Measurements from ENCODE around the gene C1orf159. TPM values are rescaled to one million over a fixed set of nuclear protein-coding genes. Genes with fewer than 3 reads are reported as not detected.

C1orf159 gene
- polyA plus RNA-seq, 3 donors, result 6.4 to 20.1 (median 14.1) TPM

DNA sequence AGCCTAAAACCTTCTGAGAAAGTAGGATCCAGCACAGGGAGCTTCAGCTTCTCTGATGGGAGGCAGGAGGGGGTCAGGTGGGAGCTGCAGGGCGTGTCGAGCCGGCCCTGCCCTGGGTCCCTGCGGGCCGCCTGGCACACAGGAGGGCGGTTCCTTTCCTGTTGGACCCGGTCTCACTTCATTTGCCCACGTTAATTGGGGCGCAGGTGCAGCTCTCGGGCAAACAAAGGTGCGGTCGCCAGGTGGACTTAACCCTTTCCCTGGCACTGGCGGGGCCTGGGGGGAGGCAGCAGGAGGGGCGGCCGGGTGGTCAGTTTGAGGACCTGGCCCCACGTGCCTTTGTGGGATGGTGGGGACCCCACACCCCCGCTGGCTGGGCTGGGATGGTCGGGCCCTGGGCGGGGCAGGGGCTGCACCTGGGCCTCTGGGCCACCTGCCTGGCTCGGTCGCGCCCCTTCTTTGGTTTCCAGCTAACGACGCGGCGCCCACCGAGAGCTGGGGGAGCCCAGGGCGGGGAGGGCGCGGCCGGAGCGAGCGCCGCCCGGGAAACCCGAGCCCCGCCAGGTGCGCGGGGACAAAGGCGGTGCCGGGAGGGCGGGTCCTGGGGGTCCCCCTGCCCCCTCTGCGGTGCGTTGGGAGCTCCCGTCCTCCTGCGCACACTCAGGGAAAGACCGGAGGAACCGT, 20.8 kb upstream of the C1orf159 start:
- DNase-seq (ENCODE audit: extremely low read depth in 1 of 11, low read depth in 9 of 11, low spot score in 4 of 11), result no peak

DNA sequence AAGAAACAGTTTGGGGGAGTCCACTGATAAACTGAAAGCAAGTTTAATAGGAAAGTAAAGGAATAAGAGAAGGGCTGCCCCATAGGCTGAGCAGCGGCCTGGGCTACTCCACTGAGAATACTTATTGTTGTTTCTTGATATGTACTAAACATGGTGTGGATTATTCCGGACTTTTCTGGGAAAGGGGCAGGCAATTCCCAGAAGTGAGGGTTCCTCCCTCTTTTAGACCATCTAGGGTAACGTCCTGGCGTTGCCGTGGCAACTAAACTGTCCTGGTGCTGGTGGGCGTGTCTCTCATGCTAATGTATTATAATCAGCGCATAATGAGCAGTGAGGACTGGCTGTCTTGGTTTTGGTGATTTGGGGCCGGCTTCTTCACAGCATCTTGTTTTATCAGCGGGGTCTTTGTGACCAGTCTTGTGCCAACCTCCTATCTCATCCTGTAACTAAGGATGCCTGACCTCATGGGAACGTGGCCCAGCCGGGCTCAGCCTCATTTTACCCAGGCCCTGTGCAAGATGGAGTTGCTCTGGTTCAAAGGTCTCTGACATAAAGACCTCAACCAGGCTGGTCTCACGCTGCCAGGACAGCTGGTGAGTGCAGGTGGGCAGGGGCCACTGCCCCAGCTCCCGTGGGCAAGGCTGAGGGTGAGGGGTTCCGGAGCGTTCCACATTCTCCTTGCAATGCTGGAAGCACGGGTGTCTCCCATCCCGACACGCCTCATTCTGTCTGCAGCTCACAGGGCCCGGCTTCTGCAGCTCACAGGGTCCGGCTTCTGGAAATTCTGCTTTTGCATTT, 19.6 kb upstream of the C1orf159 start:
- no peak for DNase-seq (ENCODE audit: extremely low read depth in 1 of 11, low read depth in 9 of 11, low spot score in 4 of 11)

DNA sequence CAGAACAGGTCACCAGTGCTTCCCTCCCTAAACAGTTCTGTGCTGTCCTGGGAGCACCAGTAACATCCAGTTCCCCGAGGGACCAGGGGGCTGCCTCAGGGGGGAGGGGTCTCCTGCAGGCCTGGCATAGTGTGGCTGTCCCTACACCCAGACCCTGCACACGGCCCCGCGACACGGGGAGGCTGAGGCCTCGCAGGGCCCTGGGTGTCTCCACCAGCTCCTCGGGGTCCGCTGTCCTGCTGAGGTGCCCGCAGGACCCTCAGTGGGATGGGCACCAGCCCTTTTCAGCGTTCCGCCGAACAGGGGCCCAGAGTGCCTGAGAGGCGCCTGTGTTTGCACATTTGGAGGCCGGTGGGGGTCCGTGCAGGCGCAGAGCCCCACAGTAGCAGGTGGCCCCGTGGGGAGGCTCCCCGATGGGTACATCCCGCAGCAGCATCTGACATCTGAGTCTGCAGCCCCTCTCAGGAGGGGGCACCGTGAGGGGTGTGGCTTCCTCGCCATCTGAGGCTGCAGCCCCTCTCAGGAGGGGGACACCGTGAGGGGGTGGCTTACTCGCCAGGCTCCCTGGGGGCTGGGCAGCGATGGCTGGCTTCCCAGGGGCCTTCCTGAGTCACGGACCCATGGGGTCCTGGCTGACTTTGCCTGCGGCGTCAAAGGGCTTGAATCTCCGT, 18.5 kb upstream of the C1orf159 start:
- DNase-seq (ENCODE audit: extremely low read depth in 1 of 11, low read depth in 9 of 11, low spot score in 4 of 11), result no peak

DNA sequence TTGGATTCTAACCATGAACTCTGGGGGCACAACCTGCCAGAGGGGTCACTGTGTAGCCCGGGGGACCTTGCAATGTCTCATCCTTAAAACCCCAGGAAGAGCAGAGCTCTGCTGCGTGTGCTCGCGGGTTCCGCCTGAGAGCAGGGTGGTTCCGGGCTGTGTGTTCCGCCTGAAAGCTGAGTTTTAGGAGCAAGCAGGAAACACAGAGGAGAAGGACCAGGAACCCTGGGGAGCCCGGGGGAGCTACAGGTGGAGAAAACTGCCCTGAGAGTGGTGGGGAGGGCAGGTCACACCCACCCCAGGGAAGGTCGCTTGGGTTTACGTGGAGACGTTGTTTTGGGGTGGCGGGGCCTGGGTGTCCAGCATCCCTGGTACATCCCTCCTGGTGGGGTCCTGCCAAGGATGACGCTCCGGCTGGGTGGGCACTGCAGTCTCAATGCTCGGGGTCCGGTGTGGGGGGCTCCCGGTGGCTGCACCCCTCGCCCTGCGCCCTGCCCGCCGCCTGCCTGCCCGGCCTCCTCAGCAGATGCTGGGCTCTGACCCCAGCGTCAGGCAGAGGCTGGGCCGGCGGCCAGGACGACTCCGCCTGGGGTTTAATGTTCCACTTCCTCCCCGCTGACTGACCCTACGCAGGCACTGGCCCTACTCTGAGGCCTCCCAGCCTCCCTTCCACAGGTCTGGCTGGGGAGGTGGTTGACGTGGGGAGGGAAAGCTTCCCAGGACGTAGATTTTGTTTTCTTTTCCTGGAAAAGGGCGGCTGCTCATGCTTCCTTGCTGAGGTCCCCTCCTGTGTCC, 17.3 kb upstream of the C1orf159 start:
- DNase-seq (ENCODE audit: extremely low read depth in 1 of 11, low read depth in 9 of 11, low spot score in 4 of 11), result no peak

DNA sequence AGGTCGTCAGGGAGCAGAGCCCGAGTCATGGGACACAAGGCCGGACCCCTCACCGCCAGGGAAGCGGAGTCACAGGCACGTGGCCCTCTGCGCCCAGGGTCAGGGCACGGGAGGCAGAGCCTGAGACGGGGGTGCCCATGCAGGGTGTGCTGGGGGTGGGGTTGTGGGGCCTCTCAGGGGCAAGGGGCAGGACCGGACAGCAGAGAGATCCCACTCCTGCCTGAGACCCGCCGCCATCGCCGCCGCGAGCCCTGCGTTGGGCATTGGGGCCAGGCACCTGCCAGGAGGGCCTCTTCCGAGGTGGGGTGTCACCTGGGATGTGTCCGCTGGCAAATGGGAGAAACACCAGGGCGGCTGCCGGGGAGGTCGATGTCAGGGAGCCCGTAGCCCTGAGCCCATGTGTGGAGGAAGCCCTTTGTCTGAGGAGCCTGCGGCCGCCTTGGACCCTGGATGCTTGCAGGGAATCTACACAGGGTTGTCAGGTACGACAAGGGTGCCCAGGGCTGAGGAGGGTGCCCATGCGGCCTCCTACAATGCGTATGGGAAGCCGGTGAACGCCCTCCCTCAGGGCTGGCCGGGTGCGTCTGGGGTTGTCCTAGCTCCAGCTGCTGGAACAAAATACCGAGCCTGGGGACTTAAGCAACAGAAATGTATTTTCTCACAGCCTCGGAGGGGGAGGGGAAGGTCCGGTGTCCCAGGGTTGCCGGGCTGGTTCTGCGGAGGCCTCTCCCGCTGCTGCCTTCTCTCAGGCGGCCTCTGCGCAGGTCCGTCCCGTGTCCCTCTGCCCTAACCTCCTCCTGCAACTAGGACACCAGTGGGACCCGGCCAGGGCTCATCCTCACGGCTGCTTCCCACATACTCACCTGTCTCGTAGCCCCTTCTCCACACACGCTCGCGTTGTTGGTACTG, 16.4 kb upstream of the C1orf159 start:
- no peak for DNase-seq (ENCODE audit: extremely low read depth in 1 of 11, low read depth in 9 of 11, low spot score in 4 of 11)

DNA sequence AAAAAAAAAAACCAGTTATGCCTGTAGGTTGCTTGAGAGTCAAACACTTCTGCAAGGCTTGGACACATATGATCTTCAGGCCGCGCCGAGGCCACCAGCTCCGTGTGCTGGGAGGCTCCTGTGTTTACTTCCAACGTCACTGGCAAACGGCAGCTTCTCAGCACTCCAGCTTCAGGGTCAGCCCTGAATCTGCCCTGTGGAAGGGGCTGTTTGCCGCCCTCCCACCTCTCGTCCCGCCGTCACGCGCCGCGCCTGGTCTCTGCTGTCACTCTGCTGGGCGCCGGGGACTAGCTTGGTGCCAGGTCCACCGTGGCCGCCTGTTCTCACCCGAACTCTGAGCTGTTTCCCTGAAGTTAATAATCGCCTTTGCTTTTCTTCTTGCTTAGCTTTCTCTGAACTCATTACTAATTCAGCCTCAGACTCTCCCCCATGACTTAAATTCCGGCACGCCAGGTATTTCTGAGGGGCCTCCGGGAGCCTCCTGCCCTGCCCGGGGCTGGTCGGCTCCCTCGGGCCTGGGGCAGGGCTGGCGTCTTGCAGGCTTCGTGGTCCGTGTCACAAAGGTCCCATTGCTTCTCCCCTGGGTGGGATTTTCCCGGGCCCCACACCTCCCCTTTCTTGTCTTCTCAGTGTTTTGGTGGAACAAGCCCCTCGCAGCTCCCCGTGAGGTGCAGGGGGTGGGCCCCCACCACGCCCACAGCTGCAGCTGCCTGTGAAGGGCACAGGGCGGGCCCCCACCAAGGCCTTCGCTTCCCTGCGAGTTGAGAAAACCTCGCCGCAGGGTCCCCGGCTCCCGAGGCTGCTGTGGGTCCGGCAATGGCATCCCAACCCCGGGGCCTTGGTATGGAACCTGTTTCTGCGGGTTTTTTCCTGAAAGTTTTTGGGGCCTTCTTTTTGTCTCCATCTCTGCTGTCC, 14.6 kb upstream of the C1orf159 start:
- peak in 2 of 11 donors; percentile 63 to 68 for DNase-seq (ENCODE audit: extremely low read depth in 1 of 11, low read depth in 9 of 11, low spot score in 4 of 11)

DNA sequence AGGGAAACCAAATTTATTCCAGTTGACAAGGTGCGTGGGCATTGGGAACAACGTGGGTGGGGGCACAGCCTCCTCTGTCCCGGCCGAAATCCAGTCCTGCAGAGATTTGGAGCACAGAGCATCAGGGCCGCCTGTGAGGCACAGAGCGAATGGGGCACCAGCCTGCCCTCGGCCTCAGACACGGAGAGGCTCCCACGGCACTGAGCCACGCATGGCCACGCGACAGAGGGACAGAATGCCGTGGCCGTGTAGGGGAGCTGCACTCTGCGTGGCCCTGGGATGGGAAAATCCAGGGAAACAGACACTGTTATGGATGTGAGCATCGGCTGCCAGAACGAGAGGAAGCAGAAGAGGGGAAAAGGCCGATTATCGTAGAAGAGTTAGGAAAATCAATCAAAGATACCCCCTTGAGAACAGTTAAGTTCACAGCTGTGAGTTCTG, 13.5 kb upstream of the C1orf159 start:
- no peak for DNase-seq (ENCODE audit: extremely low read depth in 1 of 11, low read depth in 9 of 11, low spot score in 4 of 11)

DNA sequence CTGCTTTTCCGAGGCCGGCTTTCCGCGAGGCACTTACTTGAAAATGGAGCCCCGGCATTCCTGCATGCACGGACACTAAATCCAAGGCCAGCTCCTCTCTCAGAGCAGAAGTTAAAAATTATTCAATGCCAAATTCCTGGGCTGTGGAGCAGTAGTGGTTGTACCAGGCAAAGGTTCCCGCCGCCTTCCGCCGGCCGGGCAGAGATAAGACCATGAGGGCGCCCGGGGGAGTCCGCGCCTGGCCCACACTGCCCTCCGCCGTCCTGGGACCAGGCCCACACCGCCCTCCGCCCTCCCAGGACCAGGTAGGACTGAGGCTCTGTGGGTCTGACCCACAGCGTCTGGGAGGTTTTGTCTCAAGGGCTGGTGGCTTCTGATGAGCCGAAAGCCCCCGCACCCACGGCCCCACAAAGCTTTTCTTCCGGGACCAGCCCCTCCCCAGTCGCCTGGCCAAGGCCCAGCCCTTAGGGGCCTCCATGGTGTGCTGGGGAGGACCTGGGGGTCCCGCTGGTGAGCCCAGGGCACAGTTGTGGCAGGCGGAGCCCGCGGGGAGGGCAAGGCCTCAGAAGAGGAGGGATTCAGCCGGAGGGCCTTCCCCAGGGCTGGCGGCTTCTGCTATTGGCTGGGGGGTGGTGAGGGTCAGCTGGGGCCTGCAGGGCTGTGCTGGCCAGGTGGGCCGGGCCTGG, 12.7 kb upstream of the C1orf159 start:
- no peak for DNase-seq (ENCODE audit: extremely low read depth in 1 of 11, low read depth in 9 of 11, low spot score in 4 of 11)

DNA sequence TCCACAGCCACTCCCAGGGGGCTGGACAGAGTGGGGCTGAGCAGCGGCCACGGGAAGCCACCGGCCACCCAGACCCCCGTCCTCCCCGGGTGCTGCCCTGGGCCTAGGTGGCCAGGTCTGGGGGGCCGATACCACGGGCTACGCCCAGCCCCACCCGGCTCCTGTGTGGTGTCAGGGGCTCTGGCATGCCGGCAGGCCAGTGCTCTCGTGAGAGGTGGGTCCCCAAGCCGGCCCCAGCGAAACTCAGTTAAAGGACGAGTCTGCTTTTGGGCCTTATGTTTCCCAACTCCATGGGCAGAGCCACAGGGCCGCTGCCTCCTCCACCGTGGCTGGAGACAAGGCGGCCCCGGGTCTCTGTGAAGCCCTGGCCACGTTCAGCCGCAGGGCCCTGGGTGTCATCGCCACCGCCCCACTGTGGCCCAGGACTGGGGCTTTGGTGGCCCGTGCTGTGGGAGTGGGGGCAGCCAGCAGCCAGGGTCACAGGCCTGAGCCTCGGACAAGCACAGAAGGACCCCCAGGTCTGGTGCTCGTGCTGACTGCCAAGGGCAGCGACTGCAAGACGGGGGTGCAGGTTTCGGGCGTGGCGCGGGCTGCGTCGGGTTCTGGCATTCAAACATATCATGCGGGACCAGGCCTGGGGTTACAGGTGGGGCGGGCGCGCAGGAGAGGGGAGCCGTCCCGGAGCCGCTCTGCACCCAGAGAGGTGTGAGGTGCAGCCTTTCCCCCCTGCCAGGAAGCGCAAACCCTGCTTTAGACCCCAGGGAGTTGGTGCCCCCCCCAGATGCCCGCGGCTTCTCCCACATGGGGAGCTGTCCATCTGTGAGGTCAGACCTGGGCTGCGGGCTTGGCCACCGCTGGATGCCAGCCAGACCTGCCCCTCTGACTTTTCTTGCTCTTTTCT, 11.9 kb upstream of the C1orf159 start:
- DNase-seq (ENCODE audit: extremely low read depth in 1 of 11, low read depth in 9 of 11, low spot score in 4 of 11), result no peak

DNA sequence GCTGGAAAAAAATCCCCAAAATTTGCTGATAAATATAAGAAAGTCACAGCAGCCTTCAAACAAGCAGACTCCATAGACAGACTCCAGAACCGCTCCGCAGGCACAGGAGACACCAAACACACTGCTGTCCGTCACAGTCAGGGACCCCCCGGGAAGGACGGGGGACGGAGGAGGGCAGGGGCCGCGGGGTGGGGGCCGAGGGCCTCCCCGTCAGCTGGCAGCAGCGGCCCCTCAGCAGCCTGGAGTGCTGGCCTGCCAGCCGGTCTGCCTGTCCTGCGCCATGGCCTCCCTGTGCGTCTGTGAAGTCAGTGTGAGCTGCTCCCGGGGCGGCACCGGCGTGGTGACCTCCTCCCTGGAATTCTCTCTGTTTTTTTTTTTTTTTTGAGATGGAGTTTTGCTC, 10.1 kb upstream of the C1orf159 start:
- DNase-seq (ENCODE audit: extremely low read depth in 1 of 11, low read depth in 9 of 11, low spot score in 4 of 11), result no peak

DNA sequence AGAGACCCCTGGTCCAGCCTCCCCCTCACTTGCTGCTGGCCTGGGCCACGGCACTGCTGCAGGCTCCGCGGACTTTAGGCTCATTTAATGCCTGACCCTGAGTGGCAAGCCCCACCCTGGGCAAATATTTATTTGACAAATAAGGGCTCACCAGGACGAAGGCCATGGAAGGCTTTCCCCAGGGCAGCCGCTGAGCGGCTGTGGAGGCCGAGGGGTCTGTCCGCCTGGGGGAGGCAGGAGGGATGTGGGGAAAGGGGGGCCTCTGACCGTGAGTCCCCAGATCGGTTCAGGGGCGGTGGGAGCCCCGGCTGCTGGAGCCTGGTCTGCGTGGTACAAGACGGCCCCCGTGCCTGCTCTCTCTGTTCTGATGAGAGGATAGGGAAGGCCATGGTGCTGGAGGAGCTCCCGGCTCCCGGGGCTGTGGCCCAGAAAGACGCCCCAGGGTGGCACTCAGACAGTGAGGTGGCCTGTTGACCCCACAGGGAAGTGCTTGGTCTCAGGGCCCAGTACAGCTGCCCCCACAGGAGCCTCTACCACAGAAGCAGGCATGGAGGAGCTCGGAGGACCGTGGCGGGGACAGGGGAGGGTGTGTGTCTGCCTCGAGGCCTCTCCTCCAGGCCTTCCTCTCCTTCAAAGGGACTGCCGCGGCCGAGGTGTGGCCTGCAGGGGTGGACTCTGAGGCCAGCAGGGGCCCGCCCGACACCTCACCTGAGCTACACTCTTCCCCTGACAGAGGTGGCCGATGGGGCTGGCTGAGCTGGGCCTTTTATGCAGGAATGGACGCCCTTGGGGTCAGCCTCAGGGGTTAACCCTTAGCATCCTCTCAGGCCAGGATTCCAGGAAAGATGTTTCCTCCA, 9.1 kb upstream of the C1orf159 start:
- no peak for DNase-seq (ENCODE audit: extremely low read depth in 1 of 11, low read depth in 9 of 11, low spot score in 4 of 11)

DNA sequence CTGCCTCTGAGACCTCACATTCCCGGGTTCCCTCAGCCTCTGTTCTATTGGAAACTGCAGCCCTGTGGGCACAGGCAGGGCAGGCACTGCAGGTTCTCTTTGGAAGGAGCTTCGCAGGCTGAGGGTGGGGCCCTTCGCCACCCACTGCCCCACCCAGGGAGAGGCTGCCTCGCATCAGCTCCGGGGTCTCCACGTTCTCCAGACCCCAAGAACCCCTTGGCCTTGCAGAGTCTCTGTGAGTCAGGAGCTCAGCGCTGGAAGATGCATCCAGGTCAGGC, 8.6 kb upstream of the C1orf159 start:
- no peak for DNase-seq (ENCODE audit: extremely low read depth in 1 of 11, low read depth in 9 of 11, low spot score in 4 of 11)

DNA sequence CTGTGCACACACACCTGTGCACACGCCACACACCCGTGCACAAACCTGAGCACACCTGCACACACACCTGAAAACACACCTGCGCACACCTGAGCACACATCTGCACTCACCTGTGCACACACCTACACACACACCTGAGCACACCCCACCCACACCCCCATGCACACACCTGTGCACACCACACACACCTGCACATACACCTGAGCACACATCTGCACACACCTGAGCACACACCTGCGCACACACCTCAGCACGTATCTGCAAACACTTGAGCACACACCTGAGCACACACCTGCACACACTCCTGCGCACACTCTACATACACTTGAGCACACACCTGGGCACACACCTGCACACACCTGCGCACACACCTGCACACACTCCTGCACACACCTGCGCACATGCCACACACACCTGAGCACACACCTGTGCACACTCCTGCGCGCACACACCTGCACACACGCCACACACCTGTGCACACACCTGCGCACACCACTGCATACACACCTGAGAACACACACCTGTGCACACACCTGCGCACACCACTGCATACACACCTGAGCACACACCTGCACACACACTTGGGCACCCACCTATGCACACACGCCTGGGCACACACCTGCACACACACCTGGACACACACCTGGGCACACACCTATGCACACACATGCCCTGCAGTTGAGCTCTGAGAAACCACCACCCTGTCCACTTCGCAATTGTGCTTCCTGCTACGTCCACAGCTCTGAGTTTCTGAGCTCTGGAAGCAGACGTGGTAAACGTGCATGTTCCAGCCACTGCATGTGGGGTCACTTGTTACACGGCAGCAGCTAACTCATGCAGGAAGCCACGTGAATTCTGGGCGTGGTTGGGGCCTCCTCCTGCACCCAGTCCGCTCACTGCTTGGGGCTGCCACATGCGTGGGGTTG, 8.0 kb upstream of the C1orf159 start:
- DNase-seq (ENCODE audit: extremely low read depth in 1 of 11, low read depth in 9 of 11, low spot score in 4 of 11), result no peak

DNA sequence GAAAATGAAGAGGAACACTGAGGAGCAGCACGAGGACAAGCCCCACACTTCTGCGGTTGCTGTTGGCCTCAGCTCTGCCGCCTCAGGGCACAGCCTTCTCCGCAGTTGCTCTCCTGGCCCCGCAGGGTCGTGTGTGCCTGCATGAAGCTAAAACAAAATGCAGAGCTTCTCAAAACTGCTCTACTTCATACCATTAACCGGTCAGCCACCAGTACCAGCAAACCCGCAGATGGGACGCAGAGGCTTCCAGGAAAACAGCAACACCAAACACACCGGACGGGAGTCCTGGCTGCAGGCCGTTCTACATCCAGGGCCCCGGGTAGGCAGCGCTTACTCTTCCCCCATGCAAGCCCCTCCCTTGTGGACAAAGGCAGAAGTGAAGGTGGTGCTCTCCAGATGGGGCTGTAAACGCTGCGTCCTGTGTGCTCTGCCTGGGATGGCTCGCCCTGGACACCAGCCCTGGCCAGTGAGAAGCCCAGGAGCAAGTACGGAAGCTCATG, 7.1 kb upstream of the C1orf159 start:
- no peak for DNase-seq (ENCODE audit: extremely low read depth in 1 of 11, low read depth in 9 of 11, low spot score in 4 of 11)

Data from renal cortex interstitium (tissue), 11 donors.